ENCODE measurements around the gene ZNF407.

Gene ZNF407

GRCh38 chr18:74876630-74877243 is 279.1 kb downstream of the ZNF407 start:
- DNase-seq (ENCODE audit: low read depth), result no peak

- no peak for DNase-seq (ENCODE audit: low read depth)
These were observed 280.6 kb downstream of the ZNF407 start for GRCh38 chr18:74878267-74878666.

- no peak for DNase-seq (ENCODE audit: low read depth)
These were observed 283.1 kb downstream of the ZNF407 start for GRCh38 chr18:74880706-74881278.

GRCh38 chr18:74892066-74892627 is 294.5 kb downstream of the ZNF407 start:
- DNase-seq (ENCODE audit: low read depth), result no peak

- no peak for DNase-seq (ENCODE audit: low read depth)
These were observed 298.0 kb downstream of the ZNF407 start for GRCh38 chr18:74895686-74896085.

GRCh38 chr18:74896390-74896991 is 298.8 kb downstream of the ZNF407 start:
- no peak for DNase-seq (ENCODE audit: low read depth)

- DNase-seq (ENCODE audit: low read depth), result no peak
These were observed 300.4 kb downstream of the ZNF407 start for GRCh38 chr18:74897971-74898657.

GRCh38 chr18:74898965-74899364 is 301.3 kb downstream of the ZNF407 start:
- DNase-seq (ENCODE audit: low read depth), result no peak

GRCh38 chr18:74899554-74899953 is 301.9 kb downstream of the ZNF407 start:
- DNase-seq (ENCODE audit: low read depth), result no peak

- no peak for DNase-seq (ENCODE audit: low read depth)
These were observed 303.9 kb downstream of the ZNF407 start for GRCh38 chr18:74901362-74902146.

GRCh38 chr18:74902147-74902455 is 304.4 kb downstream of the ZNF407 start:
- no peak for DNase-seq (ENCODE audit: low read depth)

- DNase-seq (ENCODE audit: low read depth), result no peak
These were observed 307.6 kb downstream of the ZNF407 start for GRCh38 chr18:74905247-74905646.

GRCh38 chr18:74906184-74906583 is 308.5 kb downstream of the ZNF407 start:
- no peak for DNase-seq (ENCODE audit: low read depth)

- no peak for DNase-seq (ENCODE audit: low read depth)
These were observed 316.5 kb downstream of the ZNF407 start for GRCh38 chr18:74914052-74914591.

- no peak for DNase-seq (ENCODE audit: low read depth)
These were observed 317.0 kb downstream of the ZNF407 start for GRCh38 chr18:74914648-74915047.

GRCh38 chr18:74916773-74917393 is 319.2 kb downstream of the ZNF407 start:
- DNase-seq (ENCODE audit: low read depth), result no peak

GRCh38 chr18:74918276-74918790 is 320.7 kb downstream of the ZNF407 start:
- DNase-seq (ENCODE audit: low read depth), result no peak

- DNase-seq (ENCODE audit: low read depth), result no peak
These were observed 323.6 kb downstream of the ZNF407 start for GRCh38 chr18:74921057-74921820.

- no peak for DNase-seq (ENCODE audit: low read depth)
These were observed 328.4 kb downstream of the ZNF407 start for GRCh38 chr18:74926051-74926450.

- no peak for DNase-seq (ENCODE audit: low read depth)
These were observed 330.7 kb downstream of the ZNF407 start for GRCh38 chr18:74928194-74928968.

Measured in activated T-cell treated with anti-CD3 and anti-CD28 coated beads for 48 hours (primary cell).